HG02884 (cell line): ENCODE results near the gene RSAD2.
"Not testable (repeated sequence)": the region's sequence is repeated elsewhere in the genome, so short reads cannot be mapped to it uniquely, and the experiment has no call there.

Experiments
- ATAC-seq: cut with Tn5 transposase; IDR thresholded peaks from one replicate; pipeline ENCODE4 v1.9.1; 2021; ENCODE audit warnings: mild to moderate bottlenecking, moderate library complexity; ENCODE audit not compliant: unreplicated experiment

The RSAD2 gene

GRCh38 chr2:6902581-6902980 is 25.0 kb downstream of the RSAD2 start:
- ATAC-seq = not testable (repeated sequence)

- ATAC-seq = no peak
Observed at GRCh38 chr2:6905668-6906067, 28.1 kb downstream of the RSAD2 start.

- ATAC-seq = no peak
Observed at GRCh38 chr2:6906165-6906741, 28.7 kb downstream of the RSAD2 start.

- no peak for ATAC-seq
Observed at GRCh38 chr2:6908291-6908690, 30.7 kb downstream of the RSAD2 start.

- ATAC-seq = peak; percentile 98
Observed at GRCh38 chr2:6909431-6910385, 32.1 kb downstream of the RSAD2 start.

- ATAC-seq = no peak
Observed at GRCh38 chr2:6911721-6912120, 34.1 kb downstream of the RSAD2 start.

GRCh38 chr2:6913415-6914157 is 36.0 kb downstream of the RSAD2 start:
- no peak for ATAC-seq

GRCh38 chr2:6914828-6915227 is 37.3 kb downstream of the RSAD2 start:
- no peak for ATAC-seq

- no peak for ATAC-seq
Observed at GRCh38 chr2:6915399-6915798, 37.8 kb downstream of the RSAD2 start.

GRCh38 chr2:6916224-6916623 is 38.6 kb downstream of the RSAD2 start:
- ATAC-seq = no peak

GRCh38 chr2:6916736-6917070 is 39.1 kb downstream of the RSAD2 start:
- ATAC-seq = no peak

- peak; percentile 78 for ATAC-seq
Observed at GRCh38 chr2:6917071-6917760, 39.6 kb downstream of the RSAD2 start, which contains the start of gene RNF144A. TSS of gene RNF144A (plus strand) at chr2:6917412. CDS start at chr2:6996927, 79,515 bp downstream.

- peak; percentile 29 for ATAC-seq
Observed at GRCh38 chr2:6917761-6918421, 40.3 kb downstream of the RSAD2 start.

GRCh38 chr2:6919901-6920742 is 42.5 kb downstream of the RSAD2 start:
- no peak for ATAC-seq

GRCh38 chr2:6920743-6921064 is 43.1 kb downstream of the RSAD2 start:
- no peak for ATAC-seq

- no peak for ATAC-seq
Observed at GRCh38 chr2:6921321-6921922, 43.8 kb downstream of the RSAD2 start.

GRCh38 chr2:6922201-6922656 is 44.7 kb downstream of the RSAD2 start:
- no peak for ATAC-seq

GRCh38 chr2:6923319-6923718 is 45.7 kb downstream of the RSAD2 start:
- no peak for ATAC-seq
